HepG2 (cell line): Measurements from ENCODE around the gene RNASE4. TPM values are rescaled to one million over a fixed set of nuclear protein-coding genes. Genes with fewer than 3 reads are reported as not detected.
A peak's percentile ranks its signal among the peaks of the same experiment; 100 is the strongest.

Source experiments
- CEBPB ChIP-seq: IDR thresholded peaks from 2 replicates; pipeline ENCODE4 v1.6.1; 2011; ENCODE audit warnings: low read depth, low read length, improper control_type of control experiment, borderline replicate concordance
- ESRRA ChIP-seq: sonication (generic); formaldehyde crosslinking; IDR thresholded peaks from 2 replicates; pipeline ENCODE4 v1.5.1; 2020; ENCODE audit warnings: mild to moderate bottlenecking, low read depth, missing genetic modification reagents
- ONECUT2 ChIP-seq: sonication (generic); formaldehyde crosslinking; IDR thresholded peaks from 2 replicates; pipeline ENCODE4 v1.4.0; 2020; ENCODE audit warnings: missing genetic modification reagents
- RFXANK ChIP-seq: IDR thresholded peaks from 2 replicates; pipeline ENCODE4 v1.6.1; 2016
- SMYD3 ChIP-seq: sonication (generic); formaldehyde crosslinking; IDR thresholded peaks from 2 replicates; pipeline ENCODE4 v1.8.1; 2023; ENCODE audit warnings: mild to moderate bottlenecking, missing genetic modification reagents
- THAP11 ChIP-seq: IDR thresholded peaks from 2 replicates; pipeline ENCODE4 v1.6.1; 2016; ENCODE audit warnings: missing biosample characterization, missing genetic modification reagents
- ZNF773 ChIP-seq: sonication (generic); formaldehyde crosslinking; IDR thresholded peaks from 2 replicates; pipeline ENCODE4 v1.4.0; 2020; ENCODE audit warnings: missing genetic modification reagents, borderline replicate concordance
- ZZZ3 ChIP-seq: sonication (generic); formaldehyde crosslinking; IDR thresholded peaks from 2 replicates; pipeline ENCODE4 v1.4.0; 2020; ENCODE audit warnings: missing genetic modification reagents, mild to moderate bottlenecking, borderline replicate concordance
- polyA plus RNA-seq, 8 experiments: library from polyadenylated mRNA; depleted of rRNA in 3 of 8; stranded (reverse) in 7 of 8; unstranded in 1 of 8; fragments of >200 nt; fragmentation: Illumina TruSeq in 4 of 8; extraction: Trizol in 4 of 8; gene quantifications; 2 replicates each; pipeline versions ENCODE4 v1.2.1 to v1.2.3, GENCODE V29; 2011 to 2016; ENCODE audit warnings: low read depth in 4 of 8, missing spikeins in 1 of 8, mixed read lengths in 1 of 8; ENCODE audit not compliant: insufficient read depth in 1 of 8
- total RNA-seq, 5 experiments: library from RNA; depleted of rRNA; stranded (reverse); fragments of >200 nt; fragmentation: Illumina TruSeq; extraction: Trizol; gene quantifications; 2 replicates each; pipeline ENCODE4 v1.2.3, GENCODE V29; 2016; ENCODE audit warnings: low read depth in 1 of 5
- TF ChIP-seq, protein P1 (sequence below): IDR thresholded peaks from 2 replicates; pipeline ENCODE4 v1.6.1; 2016; ENCODE audit warnings: low read depth, control low read depth
- TF ChIP-seq, protein P2 (sequence below): IDR thresholded peaks from 2 replicates; pipeline ENCODE4 v1.6.1; 2018; ENCODE audit warnings: missing genetic modification reagents
- TF ChIP-seq, protein P3 (sequence below): sonication (generic); formaldehyde crosslinking; IDR thresholded peaks from 2 replicates; pipeline ENCODE4 v1.5.0; 2020; ENCODE audit warnings: mild to moderate bottlenecking, missing genetic modification reagents
- TF ChIP-seq, protein P4 (sequence below): sonication (generic); formaldehyde crosslinking; IDR thresholded peaks from 2 replicates; pipeline ENCODE4 v1.5.0; 2020; ENCODE audit warnings: mild to moderate bottlenecking, missing genetic modification reagents
- TF ChIP-seq, protein P5 (sequence below): sonication (generic); formaldehyde crosslinking; IDR thresholded peaks from 2 replicates; pipeline ENCODE4 v1.4.0; 2020; ENCODE audit warnings: mild to moderate bottlenecking, missing genetic modification reagents
- TF ChIP-seq, protein P6 (sequence below): IDR thresholded peaks from 2 replicates; pipeline ENCODE4 v1.6.1; 2016; ENCODE audit warnings: low read depth
- TF ChIP-seq, protein P7 (sequence below): sonication (generic); formaldehyde crosslinking; IDR thresholded peaks from 2 replicates; pipeline ENCODE4 v1.5.1; 2020; ENCODE audit warnings: mild to moderate bottlenecking, moderate library complexity, missing genetic modification reagents

The RNASE4 gene
- total and polyA plus RNA-seq, 2 of the 13 experiments (the other 11 are each of a cell fraction or from before 2014, with no cell fraction given) = 109 to 983 TPM

DNA sequence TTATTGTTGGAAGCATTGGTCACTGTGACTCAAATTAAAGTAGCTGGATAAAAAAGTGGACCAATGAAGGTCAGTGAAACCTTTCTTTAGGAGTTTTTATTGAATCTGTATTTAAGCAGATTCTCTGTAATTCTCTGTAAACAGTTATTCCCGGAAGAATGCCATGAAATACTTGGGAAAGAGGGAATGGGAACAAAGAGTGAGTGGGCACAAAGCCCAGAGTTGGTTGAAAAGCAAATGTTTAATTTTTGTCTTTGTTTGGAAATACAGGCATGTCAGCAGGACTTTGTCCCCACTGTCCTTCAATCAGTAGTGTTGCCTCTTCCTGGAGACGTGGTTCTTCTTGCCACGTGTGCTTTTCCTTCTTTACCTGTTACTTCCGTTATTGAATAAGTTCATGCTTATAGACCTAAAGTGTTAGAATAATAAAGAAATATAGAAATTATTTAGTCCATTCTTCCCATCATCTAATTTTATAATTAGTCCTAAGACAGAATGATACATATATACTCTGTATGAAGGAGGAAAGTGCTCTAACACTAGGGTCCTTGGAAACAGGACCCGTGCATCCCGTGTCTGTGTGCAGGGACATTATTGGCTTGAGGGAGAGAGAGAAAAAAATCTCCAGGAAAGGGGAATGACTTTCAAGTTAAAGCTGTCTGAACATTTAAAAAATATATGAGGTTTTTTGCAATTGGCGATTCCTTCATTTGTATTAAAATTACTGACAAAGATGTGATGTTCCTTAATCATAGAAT lies 2.2 kb downstream of the RNASE4 start (continued):
- peak; percentile 76 for TF ChIP-seq ESRRA
- TF ChIP-seq ZNF773 (CRISPR knock-in tag) = no peak
- TF ChIP-seq, protein P1, sequence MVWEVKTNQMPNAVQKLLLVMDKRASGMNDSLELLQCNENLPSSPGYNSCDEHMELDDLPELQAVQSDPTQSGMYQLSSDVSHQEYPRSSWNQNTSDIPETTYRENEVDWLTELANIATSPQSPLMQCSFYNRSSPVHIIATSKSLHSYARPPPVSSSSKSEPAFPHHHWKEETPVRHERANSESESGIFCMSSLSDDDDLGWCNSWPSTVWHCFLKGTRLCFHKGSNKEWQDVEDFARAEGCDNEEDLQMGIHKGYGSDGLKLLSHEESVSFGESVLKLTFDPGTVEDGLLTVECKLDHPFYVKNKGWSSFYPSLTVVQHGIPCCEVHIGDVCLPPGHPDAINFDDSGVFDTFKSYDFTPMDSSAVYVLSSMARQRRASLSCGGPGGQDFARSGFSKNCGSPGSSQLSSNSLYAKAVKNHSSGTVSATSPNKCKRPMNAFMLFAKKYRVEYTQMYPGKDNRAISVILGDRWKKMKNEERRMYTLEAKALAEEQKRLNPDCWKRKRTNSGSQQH (CRISPR knock-in tag) = peak; percentile 60; the same call in 1 of the 2 replicates
- 0 out of 2 replicates have a peak, but pooled peaks have one; percentile 56 for TF ChIP-seq RFXANK
- TF ChIP-seq SMYD3 (CRISPR knock-in tag) = peak; percentile 21; the same call in 1 of the 2 replicates
- peak; percentile 72 for TF ChIP-seq CEBPB
- TF ChIP-seq, protein P2, sequence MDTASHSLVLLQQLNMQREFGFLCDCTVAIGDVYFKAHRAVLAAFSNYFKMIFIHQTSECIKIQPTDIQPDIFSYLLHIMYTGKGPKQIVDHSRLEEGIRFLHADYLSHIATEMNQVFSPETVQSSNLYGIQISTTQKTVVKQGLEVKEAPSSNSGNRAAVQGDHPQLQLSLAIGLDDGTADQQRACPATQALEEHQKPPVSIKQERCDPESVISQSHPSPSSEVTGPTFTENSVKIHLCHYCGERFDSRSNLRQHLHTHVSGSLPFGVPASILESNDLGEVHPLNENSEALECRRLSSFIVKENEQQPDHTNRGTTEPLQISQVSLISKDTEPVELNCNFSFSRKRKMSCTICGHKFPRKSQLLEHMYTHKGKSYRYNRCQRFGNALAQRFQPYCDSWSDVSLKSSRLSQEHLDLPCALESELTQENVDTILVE (CRISPR knock-in tag) = 0 out of 2 replicates have a peak, but pooled peaks have one; percentile 46
- TF ChIP-seq ONECUT2 (CRISPR knock-in tag) = peak; percentile 52; the same call in 1 of the 2 replicates
- TF ChIP-seq, protein P3, sequence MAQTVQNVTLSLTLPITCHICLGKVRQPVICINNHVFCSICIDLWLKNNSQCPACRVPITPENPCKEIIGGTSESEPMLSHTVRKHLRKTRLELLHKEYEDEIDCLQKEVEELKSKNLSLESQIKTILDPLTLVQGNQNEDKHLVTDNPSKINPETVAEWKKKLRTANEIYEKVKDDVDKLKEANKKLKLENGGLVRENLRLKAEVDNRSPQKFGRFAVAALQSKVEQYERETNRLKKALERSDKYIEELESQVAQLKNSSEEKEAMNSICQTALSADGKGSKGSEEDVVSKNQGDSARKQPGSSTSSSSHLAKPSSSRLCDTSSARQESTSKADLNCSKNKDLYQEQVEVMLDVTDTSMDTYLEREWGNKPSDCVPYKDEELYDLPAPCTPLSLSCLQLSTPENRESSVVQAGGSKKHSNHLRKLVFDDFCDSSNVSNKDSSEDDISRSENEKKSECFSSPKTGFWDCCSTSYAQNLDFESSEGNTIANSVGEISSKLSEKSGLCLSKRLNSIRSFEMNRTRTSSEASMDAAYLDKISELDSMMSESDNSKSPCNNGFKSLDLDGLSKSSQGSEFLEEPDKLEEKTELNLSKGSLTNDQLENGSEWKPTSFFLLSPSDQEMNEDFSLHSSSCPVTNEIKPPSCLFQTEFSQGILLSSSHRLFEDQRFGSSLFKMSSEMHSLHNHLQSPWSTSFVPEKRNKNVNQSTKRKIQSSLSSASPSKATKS (CRISPR knock-in tag) = no peak
- TF ChIP-seq ZZZ3 = no peak
- TF ChIP-seq THAP11 (CRISPR knock-in tag) = peak; percentile 70
- TF ChIP-seq, protein P4, sequence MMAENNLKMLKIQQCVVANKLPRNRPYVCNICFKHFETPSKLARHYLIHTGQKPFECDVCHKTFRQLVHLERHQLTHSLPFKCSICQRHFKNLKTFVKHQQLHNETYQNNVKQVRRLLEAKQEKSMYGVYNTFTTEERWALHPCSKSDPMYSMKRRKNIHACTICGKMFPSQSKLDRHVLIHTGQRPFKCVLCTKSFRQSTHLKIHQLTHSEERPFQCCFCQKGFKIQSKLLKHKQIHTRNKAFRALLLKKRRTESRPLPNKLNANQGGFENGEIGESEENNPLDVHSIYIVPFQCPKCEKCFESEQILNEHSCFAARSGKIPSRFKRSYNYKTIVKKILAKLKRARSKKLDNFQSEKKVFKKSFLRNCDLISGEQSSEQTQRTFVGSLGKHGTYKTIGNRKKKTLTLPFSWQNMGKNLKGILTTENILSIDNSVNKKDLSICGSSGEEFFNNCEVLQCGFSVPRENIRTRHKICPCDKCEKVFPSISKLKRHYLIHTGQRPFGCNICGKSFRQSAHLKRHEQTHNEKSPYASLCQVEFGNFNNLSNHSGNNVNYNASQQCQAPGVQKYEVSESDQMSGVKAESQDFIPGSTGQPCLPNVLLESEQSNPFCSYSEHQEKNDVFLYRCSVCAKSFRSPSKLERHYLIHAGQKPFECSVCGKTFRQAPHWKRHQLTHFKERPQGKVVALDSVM (CRISPR knock-in tag) = no peak
- TF ChIP-seq, protein P5, sequence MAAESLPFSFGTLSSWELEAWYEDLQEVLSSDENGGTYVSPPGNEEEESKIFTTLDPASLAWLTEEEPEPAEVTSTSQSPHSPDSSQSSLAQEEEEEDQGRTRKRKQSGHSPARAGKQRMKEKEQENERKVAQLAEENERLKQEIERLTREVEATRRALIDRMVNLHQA (CRISPR knock-in tag) = no peak
- TF ChIP-seq, protein P6, sequence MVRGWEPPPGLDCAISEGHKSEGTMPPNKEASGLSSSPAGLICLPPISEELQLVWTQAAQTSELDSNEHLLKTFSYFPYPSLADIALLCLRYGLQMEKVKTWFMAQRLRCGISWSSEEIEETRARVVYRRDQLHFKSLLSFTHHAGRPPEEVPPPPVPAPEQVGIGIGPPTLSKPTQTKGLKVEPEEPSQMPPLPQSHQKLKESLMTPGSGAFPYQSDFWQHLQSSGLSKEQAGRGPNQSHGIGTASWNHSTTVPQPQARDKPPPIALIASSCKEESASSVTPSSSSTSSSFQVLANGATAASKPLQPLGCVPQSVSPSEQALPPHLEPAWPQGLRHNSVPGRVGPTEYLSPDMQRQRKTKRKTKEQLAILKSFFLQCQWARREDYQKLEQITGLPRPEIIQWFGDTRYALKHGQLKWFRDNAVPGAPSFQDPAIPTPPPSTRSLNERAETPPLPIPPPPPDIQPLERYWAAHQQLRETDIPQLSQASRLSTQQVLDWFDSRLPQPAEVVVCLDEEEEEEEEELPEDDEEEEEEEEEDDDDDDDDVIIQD (CRISPR knock-in tag) = peak; percentile 51; the same call in 1 of the 2 replicates
- TF ChIP-seq, protein P7, sequence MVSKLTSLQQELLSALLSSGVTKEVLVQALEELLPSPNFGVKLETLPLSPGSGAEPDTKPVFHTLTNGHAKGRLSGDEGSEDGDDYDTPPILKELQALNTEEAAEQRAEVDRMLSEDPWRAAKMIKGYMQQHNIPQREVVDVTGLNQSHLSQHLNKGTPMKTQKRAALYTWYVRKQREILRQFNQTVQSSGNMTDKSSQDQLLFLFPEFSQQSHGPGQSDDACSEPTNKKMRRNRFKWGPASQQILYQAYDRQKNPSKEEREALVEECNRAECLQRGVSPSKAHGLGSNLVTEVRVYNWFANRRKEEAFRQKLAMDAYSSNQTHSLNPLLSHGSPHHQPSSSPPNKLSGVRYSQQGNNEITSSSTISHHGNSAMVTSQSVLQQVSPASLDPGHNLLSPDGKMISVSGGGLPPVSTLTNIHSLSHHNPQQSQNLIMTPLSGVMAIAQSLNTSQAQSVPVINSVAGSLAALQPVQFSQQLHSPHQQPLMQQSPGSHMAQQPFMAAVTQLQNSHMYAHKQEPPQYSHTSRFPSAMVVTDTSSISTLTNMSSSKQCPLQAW (CRISPR knock-in tag) = 0 out of 2 replicates have a peak, but pooled peaks have one; percentile 34
